ENCODE measurements around the gene MCRIP1.
"Not testable (repeated sequence)": the region's sequence is repeated elsewhere in the genome, so short reads cannot be mapped to it uniquely, and the experiment has no call there.

The MCRIP1 gene

DNA sequence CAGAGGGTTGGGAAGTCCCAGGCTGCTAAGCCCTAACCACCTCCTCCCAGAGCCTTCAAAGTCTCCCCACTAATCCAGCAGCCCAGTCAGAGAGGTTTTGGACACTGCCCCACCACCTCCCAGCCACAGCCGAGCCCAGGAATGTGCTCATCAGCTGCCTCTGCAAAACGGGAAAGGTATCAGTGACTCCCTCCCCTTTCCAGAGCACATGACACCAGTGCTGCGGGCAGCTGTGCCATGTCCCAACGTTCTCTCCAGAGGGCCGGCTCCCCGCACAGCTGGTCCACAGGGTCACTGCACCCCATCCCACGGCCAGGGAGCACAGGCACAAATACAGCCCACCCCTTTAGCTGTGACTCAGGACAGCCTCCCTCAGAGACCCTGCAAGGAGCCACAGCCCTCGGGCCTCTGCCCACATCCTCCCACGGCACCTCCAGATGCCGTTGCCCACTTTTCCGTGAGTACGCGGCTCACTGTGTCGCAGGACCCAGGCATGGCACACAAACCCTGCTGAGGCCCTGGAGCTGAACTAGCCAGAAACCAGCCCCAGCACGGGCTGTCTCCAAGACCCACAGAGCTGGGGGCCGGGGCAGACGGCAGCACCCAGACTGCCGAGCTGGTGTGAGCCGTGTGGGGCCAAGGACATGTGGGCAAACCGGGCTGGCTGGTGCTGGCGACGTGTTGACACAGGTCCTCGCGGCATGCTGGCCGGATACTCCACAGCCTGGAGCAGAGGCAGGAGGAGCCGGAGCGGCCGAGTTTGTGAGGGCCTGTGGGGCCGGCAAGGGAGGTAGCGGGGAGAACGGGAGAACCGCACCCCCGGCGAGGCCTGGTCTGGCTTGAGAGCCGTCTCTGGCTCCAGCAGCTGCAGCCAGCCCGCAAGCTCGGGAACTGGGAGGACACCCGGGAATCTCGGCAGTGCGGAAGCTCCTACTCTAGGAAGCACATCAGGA lies 8.0 kb upstream of the MCRIP1 start:
- no peaks in the 10 kb centered on the region for H3K27me3 ChIP-seq (ENCODE audit: control insufficient read depth, insufficient read depth, low read length, poor library complexity, severe bottlenecking)
- no peak overlapping the region for H3K27ac ChIP-seq (ENCODE audit: insufficient read depth, low read depth, low read length, poor library complexity, severe bottlenecking)
- peaks cover 6% of the 10 kb centered on the region for H3K4me1 ChIP-seq (ENCODE audit: control insufficient read depth, insufficient read depth, low read length)
- peaks cover 27% of the 10 kb centered on the region for H3K36me3 ChIP-seq (ENCODE audit: control insufficient read depth, insufficient read depth, low read length)
- no peaks in the 10 kb centered on the region for H3K9me3 ChIP-seq (ENCODE audit: control insufficient read depth, low read length)
- H3K4me3 ChIP-seq (ENCODE audit: insufficient read depth, low read depth, low read length) = no peak overlapping the region
- WGBS, 2 experiments = 89 to 90% methylated on average over 40 of the region's 40 CpGs

GRCh38 chr17:81840059-81840458 lies 7.0 kb upstream of the MCRIP1 start:
- not testable (repeated sequence) for H3K4me3 ChIP-seq (ENCODE audit: insufficient read depth, low read depth, low read length); H3K4me1 ChIP-seq (ENCODE audit: control insufficient read depth, insufficient read depth, low read length); H3K9me3 ChIP-seq (ENCODE audit: control insufficient read depth, low read length); H3K27ac ChIP-seq (ENCODE audit: insufficient read depth, low read depth, low read length, poor library complexity, severe bottlenecking); H3K27me3 ChIP-seq (ENCODE audit: control insufficient read depth, insufficient read depth, low read length, poor library complexity, severe bottlenecking)
- 96 to 98% methylated on average over 5 of the region's 5 CpGs for WGBS, 2 experiments
- H3K36me3 ChIP-seq (ENCODE audit: control insufficient read depth, insufficient read depth, low read length) = peaks cover 18% of the 10 kb centered on the region

- H3K27me3 ChIP-seq (ENCODE audit: control insufficient read depth, insufficient read depth, low read length, poor library complexity, severe bottlenecking) = no peaks in the 10 kb centered on the region
- H3K27ac ChIP-seq (ENCODE audit: insufficient read depth, low read depth, low read length, poor library complexity, severe bottlenecking) = no peak overlapping the region
- peaks cover 10% of the 10 kb centered on the region for H3K36me3 ChIP-seq (ENCODE audit: control insufficient read depth, insufficient read depth, low read length)
- WGBS, 2 experiments = 93% methylated on average over 15 of the region's 15 CpGs
- no peak overlapping the region for H3K4me3 ChIP-seq (ENCODE audit: insufficient read depth, low read depth, low read length)
- H3K9me3 ChIP-seq (ENCODE audit: control insufficient read depth, low read length) = no peaks in the 10 kb centered on the region
- H3K4me1 ChIP-seq (ENCODE audit: control insufficient read depth, insufficient read depth, low read length) = peaks cover 6% of the 10 kb centered on the region
These were observed 6.2 kb upstream of the MCRIP1 start for GRCh38 chr17:81839301-81839700.

DNA sequence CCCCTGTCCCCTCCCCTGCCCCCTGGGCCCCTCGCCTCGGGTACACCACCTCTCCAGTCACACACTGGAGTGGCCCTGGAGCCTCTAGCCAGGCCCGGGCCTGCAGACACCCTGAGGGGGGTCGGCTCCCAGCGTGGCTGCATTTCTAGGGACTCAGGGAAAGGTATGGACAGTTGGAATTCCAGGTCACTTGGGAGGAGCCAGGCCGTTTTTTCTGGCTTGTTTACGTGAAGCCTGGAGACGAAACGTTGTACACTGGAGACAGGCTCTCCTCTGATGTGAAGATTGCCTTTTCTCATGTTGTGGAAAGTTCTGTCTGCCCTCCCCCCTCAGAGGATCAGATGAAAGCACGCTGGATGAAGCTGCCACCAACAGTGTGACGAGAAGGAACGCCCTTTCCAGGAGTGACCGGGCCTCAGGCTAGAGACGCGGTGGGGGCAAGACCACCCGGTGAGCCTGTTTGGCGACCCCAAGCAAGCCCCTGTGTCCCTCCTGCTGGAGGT lies 5.7 kb upstream of the MCRIP1 start:
- no peak overlapping the region for H3K4me3 ChIP-seq (ENCODE audit: insufficient read depth, low read depth, low read length)
- peaks cover 6% of the 10 kb centered on the region for H3K36me3 ChIP-seq (ENCODE audit: control insufficient read depth, insufficient read depth, low read length)
- H3K27ac ChIP-seq (ENCODE audit: insufficient read depth, low read depth, low read length, poor library complexity, severe bottlenecking) = no peak overlapping the region
- H3K9me3 ChIP-seq (ENCODE audit: control insufficient read depth, low read length) = no peaks in the 10 kb centered on the region
- H3K4me1 ChIP-seq (ENCODE audit: control insufficient read depth, insufficient read depth, low read length) = peaks cover 6% of the 10 kb centered on the region
- WGBS, 2 experiments = 72 to 77% methylated on average over 17 of the region's 17 CpGs
- no peaks in the 10 kb centered on the region for H3K27me3 ChIP-seq (ENCODE audit: control insufficient read depth, insufficient read depth, low read length, poor library complexity, severe bottlenecking)

- Histone ChIP-seq H3K4me3 (ENCODE audit: insufficient read depth, low read depth, low read length) (no peak overlapping the region), H3K9me3 (ENCODE audit: control insufficient read depth, low read length) (no peaks in the 10 kb centered on the region), H3K27me3 (ENCODE audit: control insufficient read depth, insufficient read depth, low read length, poor library complexity, severe bottlenecking) (no peaks in the 10 kb centered on the region), H3K27ac (ENCODE audit: insufficient read depth, low read depth, low read length, poor library complexity, severe bottlenecking) (no peak overlapping the region), H3K36me3 (ENCODE audit: control insufficient read depth, insufficient read depth, low read length) (peaks cover under 1% of the 10 kb centered on the region), H3K4me1 (ENCODE audit: control insufficient read depth, insufficient read depth, low read length) (peaks cover 6% of the 10 kb centered on the region)
- 89 to 90% methylated on average over 9 of the region's 9 CpGs for WGBS, 2 experiments
These were observed 4.5 kb upstream of the MCRIP1 start for GRCh38 chr17:81837641-81838040.

GRCh38 chr17:81834831-81835267 lies 1.8 kb upstream of the MCRIP1 start, which contains the start of gene PPP1R27:
Gene PPP1R27 (minus strand): TSS chr17:81835050. CDS start chr17:81834953, 97 bp downstream.
- Histone ChIP-seq H3K4me1 (ENCODE audit: control insufficient read depth, insufficient read depth, low read length) (peaks cover 12% of the 10 kb centered on the region), H3K9me3 (ENCODE audit: control insufficient read depth, low read length) (no peaks in the 10 kb centered on the region), H3K27me3 (ENCODE audit: control insufficient read depth, insufficient read depth, low read length, poor library complexity, severe bottlenecking) (no peaks in the 10 kb centered on the region), H3K27ac (ENCODE audit: insufficient read depth, low read depth, low read length, poor library complexity, severe bottlenecking) (no peak within 1 kb of the TSS), H3K4me3 (ENCODE audit: insufficient read depth, low read depth, low read length) (peak within 1 kb of the TSS; percentile 79), H3K36me3 (ENCODE audit: control insufficient read depth, insufficient read depth, low read length) (no peaks in the 10 kb centered on the region)
- WGBS, 2 experiments = 95% methylated on average over 26 of the region's 26 CpGs

GRCh38 chr17:81833921-81834830 lies 1.1 kb upstream of the MCRIP1 start:
- H3K4me1 ChIP-seq (ENCODE audit: control insufficient read depth, insufficient read depth, low read length) = peaks cover 12% of the 10 kb centered on the region
- H3K4me3 ChIP-seq (ENCODE audit: insufficient read depth, low read depth, low read length) = peak overlapping the region; percentile 79
- H3K36me3 ChIP-seq (ENCODE audit: control insufficient read depth, insufficient read depth, low read length) = no peaks in the 10 kb centered on the region
- peak overlapping the region; percentile 84 for H3K27ac ChIP-seq (ENCODE audit: insufficient read depth, low read depth, low read length, poor library complexity, severe bottlenecking)
- 88% methylated on average over 31 of the region's 31 CpGs for WGBS, 2 experiments
- H3K9me3 ChIP-seq (ENCODE audit: control insufficient read depth, low read length) = no peaks in the 10 kb centered on the region
- no peaks in the 10 kb centered on the region for H3K27me3 ChIP-seq (ENCODE audit: control insufficient read depth, insufficient read depth, low read length, poor library complexity, severe bottlenecking)

DNA sequence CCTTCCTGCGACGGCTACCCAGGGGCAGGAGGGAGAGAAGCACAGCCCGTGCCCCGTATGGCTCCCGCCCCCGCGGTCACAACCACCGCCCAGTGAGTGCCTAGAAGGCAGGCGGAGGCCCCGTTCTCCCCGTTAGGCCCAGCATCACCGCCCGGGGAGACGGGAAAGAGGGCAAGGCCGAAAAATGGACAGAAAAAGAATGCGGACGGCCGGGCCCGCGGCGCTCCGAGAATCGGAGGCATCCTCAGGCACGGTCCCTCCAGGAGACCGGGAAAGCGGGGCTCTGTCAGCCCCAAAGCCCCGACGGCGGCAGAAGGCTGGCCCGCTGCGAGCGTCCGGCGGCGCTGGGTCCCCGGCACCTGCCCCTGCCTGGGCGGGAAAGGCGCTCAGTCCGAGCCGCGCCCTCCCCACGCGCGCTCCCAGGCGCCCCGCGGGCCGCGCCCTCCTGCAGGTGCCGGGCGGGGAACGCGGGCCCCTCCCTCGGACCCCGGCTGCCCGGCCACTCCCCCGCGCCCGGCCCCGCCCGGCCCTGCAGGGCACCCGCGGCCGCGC lies 407 bp downstream of the MCRIP1 start:
- H3K36me3 ChIP-seq (ENCODE audit: control insufficient read depth, insufficient read depth, low read length) = no peaks in the 10 kb centered on the region
- 1% methylated on average over 65 of the region's 65 CpGs for WGBS, 2 experiments
- no peaks in the 10 kb centered on the region for H3K27me3 ChIP-seq (ENCODE audit: control insufficient read depth, insufficient read depth, low read length, poor library complexity, severe bottlenecking)
- H3K27ac ChIP-seq (ENCODE audit: insufficient read depth, low read depth, low read length, poor library complexity, severe bottlenecking) = peak overlapping the region; percentile 16
- H3K4me3 ChIP-seq (ENCODE audit: insufficient read depth, low read depth, low read length) = peak overlapping the region; percentile 78
- H3K9me3 ChIP-seq (ENCODE audit: control insufficient read depth, low read length) = no peaks in the 10 kb centered on the region
- peaks cover 12% of the 10 kb centered on the region for H3K4me1 ChIP-seq (ENCODE audit: control insufficient read depth, insufficient read depth, low read length)

- H3K4me1 ChIP-seq (ENCODE audit: control insufficient read depth, insufficient read depth, low read length) = peaks cover 12% of the 10 kb centered on the region
- H3K4me3 ChIP-seq (ENCODE audit: insufficient read depth, low read depth, low read length) = peak overlapping the region; percentile 78
- H3K27me3 ChIP-seq (ENCODE audit: control insufficient read depth, insufficient read depth, low read length, poor library complexity, severe bottlenecking) = no peaks in the 10 kb centered on the region
- WGBS, 2 experiments = 63 to 64% methylated on average over 18 of the region's 18 CpGs
- no peaks in the 10 kb centered on the region for H3K9me3 ChIP-seq (ENCODE audit: control insufficient read depth, low read length)
- H3K27ac ChIP-seq (ENCODE audit: insufficient read depth, low read depth, low read length, poor library complexity, severe bottlenecking) = no peak overlapping the region
- H3K36me3 ChIP-seq (ENCODE audit: control insufficient read depth, insufficient read depth, low read length) = no peaks in the 10 kb centered on the region
These were observed 1.0 kb downstream of the MCRIP1 start for GRCh38 chr17:81831957-81832607.

Data from ectodermal cell (in vitro differentiated cells).